Measurements from ENCODE around the gene KCTD5.

DNA sequence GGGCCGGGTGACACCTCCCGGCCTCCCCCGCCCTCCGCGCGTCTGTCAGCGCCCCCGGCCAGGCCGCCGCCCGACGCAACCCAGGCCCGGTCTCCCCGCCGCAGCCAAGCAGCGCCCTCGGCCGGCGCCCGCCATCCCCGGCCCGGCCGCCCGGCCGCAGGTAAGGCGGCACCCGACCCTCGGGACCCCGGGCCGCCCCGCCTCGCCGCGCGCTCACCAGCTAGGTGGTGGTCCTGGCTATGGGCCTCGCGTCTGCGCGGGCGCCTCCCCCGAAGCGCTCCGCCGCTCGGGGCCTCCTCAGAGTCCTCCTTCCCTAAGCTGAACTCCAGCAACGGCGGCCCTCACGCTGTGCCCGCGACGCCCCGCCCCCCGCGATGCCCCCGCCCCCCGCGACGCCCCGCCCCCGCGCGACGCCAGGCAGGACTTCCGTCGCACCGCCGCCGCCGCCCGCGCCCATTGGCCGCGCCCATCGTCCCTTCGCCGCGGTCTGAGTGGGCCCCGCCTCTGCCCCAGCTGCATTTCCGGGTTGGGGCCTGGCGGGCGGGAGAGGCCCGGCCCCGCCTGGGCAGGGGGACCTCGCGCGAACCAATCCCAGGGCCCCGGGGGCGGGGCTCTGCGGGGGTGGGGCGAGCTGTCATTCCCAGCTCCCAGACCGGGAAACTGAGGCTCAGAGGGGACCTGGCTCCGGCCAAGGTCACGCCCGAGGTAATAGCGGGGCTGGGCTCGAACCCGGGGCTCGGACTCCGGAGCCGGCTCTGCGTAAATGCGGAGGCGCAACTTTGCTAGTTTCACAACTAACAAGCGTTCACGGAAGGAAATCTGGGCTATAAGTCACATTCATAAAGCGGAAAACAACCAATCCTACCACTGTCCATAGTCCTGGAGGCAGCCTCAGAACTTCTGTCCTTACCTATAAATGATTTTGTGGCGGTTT lies 9.0 kb upstream of the KCTD5 start:
- TF ChIP-seq, protein P1, sequence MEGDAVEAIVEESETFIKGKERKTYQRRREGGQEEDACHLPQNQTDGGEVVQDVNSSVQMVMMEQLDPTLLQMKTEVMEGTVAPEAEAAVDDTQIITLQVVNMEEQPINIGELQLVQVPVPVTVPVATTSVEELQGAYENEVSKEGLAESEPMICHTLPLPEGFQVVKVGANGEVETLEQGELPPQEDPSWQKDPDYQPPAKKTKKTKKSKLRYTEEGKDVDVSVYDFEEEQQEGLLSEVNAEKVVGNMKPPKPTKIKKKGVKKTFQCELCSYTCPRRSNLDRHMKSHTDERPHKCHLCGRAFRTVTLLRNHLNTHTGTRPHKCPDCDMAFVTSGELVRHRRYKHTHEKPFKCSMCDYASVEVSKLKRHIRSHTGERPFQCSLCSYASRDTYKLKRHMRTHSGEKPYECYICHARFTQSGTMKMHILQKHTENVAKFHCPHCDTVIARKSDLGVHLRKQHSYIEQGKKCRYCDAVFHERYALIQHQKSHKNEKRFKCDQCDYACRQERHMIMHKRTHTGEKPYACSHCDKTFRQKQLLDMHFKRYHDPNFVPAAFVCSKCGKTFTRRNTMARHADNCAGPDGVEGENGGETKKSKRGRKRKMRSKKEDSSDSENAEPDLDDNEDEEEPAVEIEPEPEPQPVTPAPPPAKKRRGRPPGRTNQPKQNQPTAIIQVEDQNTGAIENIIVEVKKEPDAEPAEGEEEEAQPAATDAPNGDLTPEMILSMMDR (IDR thresholded peaks at IDR 0.05): no peak
- peak; percentile 79 for TF ChIP-seq POLR2A (IDR thresholded peaks at IDR 0.05)

All from prostate gland (tissue), 2 donors.